Hematopoietic multipotent progenitor cell treated with erythropoietin and hydrocortisone succinate and interleukin-3 and kit ligand, for 8 days (in vitro differentiated cells): ENCODE measurements around the gene TTC16.

Experiments used
- DNase-seq: peaks from one replicate; pipeline ENCODE4 v3.0.0-alpha.2; 2015

The TTC16 gene

GRCh38 chr9:127715470-127716337 is at the start of gene TTC16, which contains the start of gene PTRH1:
TSS of gene TTC16 (plus strand) at chr9:127716079. CDS start at chr9:127716146, 67 bp downstream.
TSS of gene PTRH1 (minus strand) at chr9:127715663. CDS start at chr9:127715639, 24 bp downstream.
- DNase-seq = peak; percentile 95

GRCh38 chr9:127667127-127667844 is 48.6 kb upstream of the TTC16 start:
- no peak for DNase-seq

DNA sequence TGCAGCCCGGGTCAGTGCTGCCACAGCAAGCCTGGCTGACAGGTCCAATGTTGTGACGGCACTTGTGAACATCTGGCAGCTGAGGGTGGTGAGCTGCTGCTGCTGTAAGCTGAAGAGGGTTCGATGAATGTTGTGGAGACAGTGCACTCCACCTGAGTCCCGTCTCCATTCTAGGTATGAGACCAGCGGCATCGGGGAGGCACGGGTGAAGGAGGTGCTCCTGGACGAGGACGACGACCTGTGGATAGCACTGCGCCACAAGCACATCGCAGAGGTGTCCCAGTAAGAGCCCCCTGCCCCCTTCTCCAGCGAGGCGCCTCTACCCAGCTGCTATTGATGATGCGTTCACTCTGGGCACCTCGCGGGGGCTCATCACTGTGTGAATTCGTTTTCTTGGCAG is 48.0 kb upstream of the TTC16 start:
- DNase-seq = no peak

GRCh38 chr9:127673234-127673633 is 42.6 kb upstream of the TTC16 start:
- no peak for DNase-seq

DNA sequence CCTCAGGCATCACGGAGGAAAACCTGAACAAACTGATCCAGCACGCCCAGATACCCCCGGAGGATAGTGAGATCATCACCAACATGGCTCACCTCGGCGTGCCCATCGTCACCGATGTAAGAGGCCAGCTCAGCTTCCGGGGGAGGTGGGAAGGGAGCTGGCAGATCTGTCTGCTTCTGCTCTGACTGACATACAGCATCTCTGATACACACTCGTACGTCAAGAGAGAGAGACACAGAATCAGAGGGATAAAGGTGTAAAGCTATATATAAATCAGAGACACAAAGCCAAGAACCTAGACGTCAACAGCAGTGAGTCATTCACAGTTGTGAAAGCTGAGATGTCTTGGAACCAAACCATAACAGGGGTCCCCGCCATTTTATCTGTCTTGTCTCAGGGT is 39.2 kb upstream of the TTC16 start:
- no peak for DNase-seq

DNA sequence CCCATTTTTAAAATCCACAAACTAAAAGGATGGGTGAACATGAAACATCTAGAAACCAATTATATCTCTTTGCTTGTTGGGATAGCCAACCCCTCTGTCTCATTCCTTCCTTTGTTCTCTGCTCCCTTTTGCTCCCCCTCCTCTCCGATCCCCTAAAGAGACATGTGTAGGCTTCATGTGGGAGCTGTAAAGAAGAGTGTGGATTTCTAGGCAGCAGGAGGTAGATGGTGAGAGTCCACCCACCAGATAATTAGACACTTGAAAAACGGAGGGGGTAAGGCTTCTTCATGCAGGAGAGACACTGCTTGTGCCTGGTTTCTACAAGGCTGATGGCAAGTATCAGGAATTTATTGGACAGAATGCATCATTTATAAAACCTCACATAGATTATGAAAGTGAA is 36.4 kb upstream of the TTC16 start:
- DNase-seq = no peak

DNA sequence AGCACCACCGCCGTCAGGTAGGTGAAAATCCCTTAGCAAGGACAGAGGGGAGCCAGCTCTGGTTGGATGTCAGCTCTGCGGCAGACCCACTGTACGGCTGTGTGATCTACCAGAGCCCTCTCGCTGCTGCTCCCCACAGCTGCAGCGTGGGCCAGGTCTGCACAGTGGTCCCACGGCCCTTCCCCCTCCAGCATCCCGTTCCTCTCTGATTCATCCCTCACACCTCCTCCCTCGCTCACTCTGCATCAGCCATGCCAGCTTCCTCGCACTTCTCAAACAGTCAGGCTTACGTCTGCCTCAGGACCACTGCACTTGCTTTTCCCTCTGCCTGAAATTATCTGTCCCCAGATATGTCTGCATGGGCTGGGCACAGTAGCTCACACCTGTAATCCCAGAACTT is 35.7 kb upstream of the TTC16 start:
- DNase-seq = no peak

- no peak for DNase-seq
These were observed 35.0 kb upstream of the TTC16 start for GRCh38 chr9:127680846-127681245.

GRCh38 chr9:127682351-127683136 is 33.3 kb upstream of the TTC16 start:
- no peak for DNase-seq

- DNase-seq = no peak
These were observed 32.2 kb upstream of the TTC16 start for GRCh38 chr9:127683723-127684122.

DNA sequence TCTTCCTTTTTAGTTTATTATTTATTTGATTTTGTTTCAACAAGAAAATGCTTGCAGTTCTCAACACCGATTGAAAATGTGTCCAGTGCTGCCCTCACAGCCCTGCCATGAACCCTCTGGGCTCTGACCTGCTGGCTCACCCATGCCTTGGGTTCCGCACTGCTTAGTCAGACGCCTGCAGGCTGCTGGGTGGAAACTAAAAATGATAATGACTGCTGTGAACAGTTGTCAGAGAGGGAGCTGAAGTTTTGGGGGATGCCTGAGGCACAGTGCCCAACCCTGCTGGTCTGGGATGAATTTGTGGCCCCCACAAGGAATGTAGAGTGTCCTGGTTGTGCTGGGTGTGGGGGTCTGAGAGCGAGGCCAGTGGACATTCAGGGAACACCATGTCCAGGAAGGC is 31.3 kb upstream of the TTC16 start:
- no peak for DNase-seq

DNA sequence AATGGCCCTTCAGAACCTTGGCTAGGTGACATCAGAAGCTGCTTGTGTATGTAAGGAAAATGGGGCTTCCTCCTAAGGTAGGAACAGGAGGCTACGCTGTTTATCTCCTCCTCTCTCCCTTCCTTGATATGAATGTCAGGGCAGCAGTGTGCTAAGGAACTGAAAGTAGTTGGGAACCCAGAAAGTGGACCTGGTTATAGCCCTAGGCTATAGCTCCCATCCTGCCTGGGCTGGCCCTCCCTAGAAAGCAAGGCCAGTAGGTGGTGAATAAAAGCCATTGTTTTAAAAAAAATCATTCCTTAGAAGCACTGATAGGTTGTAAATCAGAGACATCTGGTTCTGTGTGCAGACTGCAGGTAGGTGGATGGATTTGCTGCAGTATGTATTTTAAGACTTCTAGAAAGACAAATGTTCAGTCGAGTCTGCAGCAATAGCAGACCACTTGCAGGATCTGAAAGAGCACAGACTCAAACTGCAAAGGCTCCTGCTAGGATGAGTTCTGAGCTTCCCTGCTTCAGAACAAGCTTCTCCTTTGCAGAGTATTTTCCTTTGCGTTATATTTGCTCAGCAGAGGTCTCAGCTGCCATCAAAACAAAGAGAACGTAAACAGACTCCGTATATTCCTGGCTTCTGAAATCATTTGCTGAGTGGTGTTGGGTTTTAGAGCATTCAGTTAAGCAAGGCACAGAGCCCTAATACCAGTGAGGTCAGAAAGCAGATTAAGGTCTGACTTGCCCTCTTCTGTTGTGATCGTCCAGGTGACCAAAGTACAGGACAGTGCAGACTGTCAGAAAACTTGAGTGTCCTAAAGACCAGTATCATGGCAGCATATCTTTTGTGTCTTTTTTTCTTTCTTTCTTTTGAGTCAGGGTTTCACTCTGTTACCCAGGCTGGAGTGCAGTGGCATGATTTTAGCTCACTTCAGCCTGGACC is 29.2 kb upstream of the TTC16 start:
- no peak for DNase-seq

DNA sequence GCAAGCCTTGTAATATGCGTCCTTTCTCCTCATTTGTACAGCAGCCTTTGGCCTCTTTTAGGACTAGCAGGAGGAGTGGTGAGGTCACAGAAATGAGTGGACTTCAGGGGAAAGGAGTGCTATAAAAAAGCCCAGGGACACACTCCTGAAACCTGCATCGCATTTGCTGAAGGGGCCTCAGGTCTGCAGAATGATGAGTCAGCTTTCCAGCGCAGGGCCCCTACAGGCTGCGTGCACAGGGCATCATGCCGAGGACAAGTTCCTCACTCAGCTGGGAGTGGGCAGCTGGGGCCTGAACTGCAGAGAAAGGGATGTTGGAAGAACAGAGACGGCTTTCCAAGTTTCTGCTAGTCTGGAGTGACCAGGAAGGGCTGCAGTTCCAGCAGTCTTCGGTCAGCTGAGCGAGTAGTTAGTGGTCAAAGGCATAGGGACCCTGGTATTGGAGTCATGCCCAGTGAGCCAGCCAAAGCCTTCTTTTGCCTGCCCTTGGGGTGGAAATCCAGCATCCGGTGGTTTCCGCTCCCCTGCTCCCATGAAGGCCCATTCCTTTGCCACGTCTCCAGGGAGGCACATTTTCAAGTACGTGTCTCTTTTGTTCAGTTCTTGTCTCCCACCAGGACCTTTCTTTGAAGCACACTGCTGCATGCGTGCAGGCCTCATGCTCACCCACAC is 26.4 kb upstream of the TTC16 start:
- no peak for DNase-seq

DNA sequence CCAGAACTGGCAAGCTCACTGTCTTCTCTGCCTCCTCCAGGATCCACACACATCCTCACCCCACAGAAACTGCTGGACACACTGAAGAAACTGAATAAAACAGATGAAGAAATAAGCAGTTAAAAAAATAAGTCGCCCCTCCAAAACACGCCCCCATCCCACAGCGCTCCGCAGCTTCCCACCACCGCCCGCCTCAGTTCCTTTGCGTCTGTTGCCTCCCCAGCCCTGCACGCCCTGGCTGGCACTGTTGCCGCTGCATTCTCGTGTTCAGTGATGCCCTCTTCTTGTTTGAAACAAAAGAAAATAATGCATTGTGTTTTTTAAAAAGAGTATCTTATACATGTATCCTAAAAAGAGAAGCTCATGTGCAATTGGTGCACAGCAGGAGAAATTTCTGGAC is 25.1 kb upstream of the TTC16 start:
- no peak for DNase-seq

GRCh38 chr9:127692071-127692470 is 23.8 kb upstream of the TTC16 start:
- no peak for DNase-seq

- no peak for DNase-seq
These were observed 22.7 kb upstream of the TTC16 start for GRCh38 chr9:127693143-127693542.

- DNase-seq = no peak
These were observed 22.2 kb upstream of the TTC16 start for GRCh38 chr9:127693697-127694096.

DNA sequence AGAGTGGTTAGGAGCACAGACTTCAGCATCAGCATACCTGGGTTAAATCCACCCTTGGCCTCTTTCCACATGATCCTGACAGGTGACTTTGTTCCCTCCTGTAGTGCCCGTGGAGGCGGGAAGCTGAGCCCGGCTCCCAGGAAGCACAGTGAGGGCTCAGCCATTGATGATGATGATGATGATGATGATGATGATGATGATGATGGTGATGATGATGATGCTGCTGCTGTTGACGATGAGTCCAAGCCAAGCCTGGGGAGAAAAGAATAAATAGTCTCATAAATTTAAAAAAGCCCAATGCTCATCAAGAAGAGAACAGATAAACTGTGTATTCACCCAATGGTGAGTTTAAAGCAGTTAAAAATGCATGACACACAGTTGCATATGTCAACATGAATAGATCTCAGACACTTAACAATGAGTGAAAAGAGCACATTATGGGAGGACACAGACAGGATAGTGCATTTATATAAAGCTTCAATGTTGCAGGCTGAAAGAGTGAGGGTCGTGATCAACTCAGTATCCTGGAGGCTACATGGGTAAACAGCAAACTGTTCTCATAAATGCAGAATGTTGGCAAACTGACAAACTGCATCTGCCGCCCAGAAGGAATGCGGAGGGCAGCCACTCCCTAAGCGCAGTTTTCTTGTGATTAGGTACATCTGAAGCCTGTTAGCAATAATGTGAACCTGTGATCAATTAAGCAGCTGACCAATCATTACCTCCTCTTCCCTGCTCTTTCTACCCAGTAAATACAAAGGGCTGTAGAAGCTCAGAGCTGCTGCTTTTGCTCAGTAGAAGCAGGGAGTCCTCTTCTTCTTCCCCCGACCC is 20.8 kb upstream of the TTC16 start:
- DNase-seq = no peak

DNA sequence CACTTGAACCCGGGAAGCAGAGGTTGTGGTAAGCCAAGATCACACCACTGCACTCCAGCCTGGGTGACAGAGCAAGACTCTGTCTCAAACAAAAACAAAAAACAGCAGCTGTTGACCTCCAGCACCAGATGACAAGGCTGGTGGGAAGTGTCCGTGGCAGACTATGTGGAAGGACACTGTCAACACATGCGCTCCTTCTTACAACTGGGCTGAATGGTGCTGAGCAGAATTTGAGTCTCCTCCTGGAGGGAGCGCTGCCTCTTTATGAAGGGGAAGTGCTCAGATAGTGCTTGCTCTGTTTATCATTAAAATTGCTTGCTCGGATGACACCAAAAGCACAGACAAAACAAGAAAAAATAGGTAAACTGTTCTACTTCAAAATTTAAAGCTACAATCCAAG is 18.3 kb upstream of the TTC16 start:
- DNase-seq = no peak

DNA sequence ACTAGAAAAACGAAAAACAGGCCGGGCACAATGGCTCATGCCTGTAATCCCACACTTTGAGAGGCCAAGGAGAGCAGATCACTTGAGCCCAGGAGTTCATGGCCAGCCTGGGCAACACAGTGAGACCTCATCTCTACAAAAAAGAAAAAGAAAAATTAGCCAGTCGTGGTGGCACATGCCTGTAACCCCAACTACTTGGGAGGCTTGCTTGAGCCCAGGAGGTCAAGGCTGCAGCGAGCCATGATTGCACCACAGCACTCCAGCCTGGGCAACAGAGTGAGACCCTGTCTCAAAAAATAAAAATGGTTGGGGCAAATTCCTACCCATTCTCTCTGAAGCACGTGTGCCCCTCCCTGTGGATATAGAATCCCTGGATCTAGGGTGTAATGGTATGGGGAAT is 17.5 kb upstream of the TTC16 start:
- no peak for DNase-seq
